NOMO-1 treated with dmso at 0.1 percent for 144 hours (cell line): ENCODE measurements around the gene TCAP.

Experiments used
- DNase-seq: peaks from one replicate; lab custom pipeline; 2025; ENCODE audit not compliant: unreplicated experiment; lab: John Stamatoyannopoulos, UW

The TCAP gene, protein sequence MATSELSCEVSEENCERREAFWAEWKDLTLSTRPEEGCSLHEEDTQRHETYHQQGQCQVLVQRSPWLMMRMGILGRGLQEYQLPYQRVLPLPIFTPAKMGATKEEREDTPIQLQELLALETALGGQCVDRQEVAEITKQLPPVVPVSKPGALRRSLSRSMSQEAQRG

DNA sequence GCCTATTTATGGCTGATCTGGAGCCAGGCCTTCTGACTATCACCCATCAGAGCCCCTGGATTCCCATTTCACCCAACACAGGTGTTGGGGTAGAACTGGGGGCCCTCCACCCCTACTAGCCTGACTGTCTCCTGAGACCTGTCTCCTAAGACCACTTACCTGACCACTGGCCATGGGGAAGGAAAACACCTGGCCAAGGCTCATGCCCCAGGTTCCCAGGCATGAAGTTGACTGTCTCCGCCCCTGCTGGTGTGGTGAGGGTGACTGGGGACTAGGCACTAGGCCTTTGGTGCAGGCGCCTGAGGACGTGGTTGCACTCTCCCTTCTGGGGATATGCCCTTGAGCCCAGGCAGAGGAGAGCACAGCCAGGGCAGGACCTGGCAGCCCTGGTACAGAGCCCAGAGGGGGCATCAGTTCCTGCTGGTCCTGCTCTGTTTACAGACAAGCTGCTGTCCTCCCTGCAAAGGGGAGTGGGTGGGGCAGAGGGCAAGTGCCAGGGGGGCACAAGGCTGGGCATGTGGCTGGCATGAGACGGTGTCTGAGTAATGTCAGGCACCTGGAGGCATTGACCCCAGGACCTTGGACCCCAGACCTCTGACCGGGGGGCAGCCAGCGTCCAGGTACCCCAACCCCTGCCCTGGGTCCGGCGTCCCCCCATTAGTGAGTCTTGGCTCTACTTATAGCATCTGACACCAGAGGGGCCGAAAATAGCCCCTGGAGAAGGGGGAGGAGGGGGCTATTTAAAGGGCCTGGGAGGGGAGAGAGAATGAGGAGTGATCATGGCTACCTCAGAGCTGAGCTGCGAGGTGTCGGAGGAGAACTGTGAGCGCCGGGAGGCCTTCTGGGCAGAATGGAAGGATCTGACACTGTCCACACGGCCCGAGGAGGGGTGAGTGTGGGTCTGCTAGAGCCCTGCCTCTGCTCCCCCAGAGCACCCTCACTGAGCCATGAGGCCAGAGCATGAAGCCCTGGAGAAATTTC lies at the start of gene TCAP:
TCAP (plus strand) TSS at position 769 of the 981 bp plus-strand sequence; CDS start at position 780, 11 bp downstream.
- no peak for DNase-seq

DNA sequence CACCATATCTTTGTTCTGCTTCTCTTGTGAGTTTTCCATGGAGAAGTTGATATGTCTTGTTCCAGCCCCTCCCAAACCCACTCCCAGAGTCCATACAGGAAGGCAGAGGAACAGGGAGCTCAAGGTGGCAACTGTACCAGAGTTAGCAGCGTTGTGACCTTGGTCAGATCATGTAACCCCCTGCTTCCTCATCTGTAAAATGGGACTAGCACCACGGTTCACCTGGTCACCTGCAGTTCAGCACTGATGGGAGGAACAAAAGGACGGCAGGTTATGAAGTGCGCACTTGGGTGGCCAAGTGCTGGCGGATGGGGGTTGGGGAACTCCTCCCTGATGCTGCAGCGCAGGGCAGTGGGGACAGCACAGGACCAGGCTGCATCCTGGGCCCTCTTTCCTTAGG lies 49.7 kb upstream of the TCAP start:
- no peak for DNase-seq

DNA sequence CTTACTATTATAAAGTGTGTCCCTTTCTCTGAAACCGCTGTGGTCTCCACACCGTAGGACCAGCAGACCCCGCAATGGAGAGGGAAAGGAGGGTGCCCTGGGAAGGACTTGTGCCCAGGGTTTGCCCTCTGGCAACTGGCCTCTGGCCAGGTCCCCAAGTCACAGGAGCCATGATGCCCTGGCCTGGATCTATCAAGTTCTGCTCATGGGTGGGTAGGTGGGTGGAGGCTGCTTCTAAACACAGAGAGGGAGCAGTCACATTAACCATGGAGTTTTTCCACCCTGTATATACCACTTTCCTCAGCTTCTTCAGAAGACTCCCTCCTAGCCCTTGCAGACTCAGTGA lies 48.1 kb upstream of the TCAP start:
- no peak for DNase-seq

DNA sequence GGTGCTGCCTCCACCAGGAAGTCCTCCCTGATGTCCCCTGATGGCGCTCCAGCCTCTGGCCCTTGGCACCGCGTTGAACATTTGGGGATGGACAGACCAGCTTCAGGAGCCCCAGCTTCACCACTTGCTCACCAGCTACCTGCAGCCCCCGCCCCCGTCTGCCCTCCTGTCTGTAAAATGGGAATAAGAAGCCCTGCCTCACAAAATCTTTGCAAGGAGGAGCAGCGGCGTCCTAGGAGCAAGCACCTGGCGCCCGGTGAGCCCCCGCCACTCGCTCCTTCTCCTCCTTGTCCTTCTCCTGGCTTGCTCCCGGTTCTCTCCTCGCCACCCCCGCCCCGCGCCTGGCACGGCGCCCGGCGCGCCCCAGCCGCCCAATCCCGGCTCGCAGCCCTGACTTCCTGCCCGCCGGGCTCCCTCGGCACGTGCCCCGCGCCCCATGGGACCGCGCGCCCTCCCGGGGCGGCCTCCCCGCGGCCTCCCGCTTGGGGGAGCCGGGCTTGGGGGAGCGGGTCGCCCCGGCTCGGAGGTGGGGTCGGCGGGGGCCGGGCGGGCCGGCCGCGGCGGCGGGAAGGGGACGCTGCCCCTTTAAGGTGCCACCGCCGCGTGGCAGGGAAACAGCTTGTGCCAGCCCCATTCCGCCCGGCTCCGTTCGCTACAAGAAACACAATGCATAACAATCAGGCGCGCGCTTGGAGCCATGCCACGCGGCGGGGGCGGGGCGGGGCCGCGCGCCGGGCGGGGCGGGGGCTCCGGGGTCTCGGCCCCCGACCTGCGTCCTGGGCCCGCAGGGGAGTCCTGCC lies 47.5 kb upstream of the TCAP start:
- peak; percentile 14 for DNase-seq

DNA sequence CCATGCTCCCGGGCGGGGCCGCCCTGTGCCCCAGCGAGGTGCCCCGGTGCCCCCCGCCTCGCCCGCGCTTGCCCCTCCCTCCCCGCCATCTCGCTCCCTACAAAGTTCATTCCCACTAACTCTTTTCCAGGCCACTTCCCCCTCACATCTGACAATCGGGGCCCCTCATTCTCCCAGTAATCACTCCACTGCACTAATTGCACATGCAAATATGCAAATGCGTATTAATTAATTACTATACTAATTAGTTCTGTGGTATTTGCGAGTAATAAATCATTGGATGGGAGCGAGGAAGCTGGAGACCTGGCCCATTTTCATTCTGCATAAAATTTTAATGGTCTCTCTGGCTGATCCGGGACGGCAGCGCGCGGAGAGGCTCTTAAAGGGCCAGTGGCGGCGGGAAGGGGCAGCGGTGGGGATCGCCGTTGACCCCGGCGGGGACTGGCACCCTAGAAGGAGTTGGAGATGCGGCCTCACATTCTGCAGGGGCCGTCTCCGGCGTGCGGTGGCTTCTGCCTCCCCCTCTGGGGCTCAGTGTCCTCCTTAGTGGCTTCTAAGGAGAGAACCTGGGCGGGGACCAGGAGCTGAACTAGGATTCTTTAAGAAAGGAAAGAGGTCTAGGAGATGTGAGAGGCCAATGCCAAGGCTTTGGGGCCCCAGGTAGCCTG lies 46.8 kb upstream of the TCAP start:
- DNase-seq, result no peak

DNA sequence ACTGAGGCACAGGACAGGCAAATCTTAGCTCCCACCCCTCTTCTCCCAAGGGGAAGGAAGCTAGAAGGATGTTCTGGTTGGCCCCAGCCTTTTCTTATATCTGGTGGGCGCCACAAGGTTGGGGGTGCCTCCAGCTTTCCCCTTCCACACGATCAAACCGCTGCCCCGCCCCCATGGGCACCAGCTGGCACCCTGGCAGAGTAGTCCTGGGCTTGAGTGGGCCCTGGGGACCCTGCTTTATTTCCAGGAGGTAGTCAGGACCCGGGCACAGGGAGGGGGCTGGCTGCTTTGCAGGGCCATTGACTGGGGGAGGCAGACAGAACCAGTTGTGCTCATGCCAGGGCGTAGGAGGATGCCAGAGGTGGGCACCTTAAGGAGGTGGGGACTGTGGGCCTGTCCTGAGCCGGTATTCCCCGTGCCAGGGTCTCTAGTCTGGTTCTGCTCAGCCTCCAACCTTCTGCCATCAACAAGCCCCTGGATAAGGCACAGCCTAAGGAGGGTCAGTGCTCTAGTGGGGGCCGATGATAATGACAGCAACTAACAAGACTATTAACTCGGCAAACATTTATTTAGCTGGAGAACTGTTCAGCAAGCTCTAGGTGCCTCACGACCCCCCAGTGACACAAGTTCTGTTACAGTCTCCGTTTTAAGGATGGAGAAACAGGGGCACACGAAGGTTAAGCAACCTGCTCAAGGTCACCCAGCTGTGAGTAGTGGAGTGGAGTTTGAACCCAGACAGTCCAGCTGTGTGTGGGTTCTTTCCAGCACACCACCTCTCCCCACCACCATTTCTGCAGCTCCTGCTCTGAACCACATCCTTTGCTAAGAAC lies 46.0 kb upstream of the TCAP start:
- DNase-seq, result no peak

DNA sequence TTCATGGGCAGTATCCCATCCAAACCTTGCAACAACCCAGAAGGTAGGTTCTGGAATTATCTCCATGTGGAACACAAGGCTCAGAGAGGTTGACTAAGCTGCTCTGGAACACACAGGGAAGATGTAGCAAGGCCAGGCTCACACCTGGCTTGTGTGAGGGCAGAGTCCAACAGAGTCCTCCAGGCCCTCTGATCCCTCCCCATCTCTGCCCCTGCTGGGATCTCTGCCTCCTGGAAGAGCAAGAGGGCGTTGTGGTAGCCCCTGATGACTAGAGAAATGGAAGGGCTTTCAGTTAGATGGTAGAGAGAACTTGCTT lies 45.4 kb upstream of the TCAP start:
- DNase-seq, result no peak

DNA sequence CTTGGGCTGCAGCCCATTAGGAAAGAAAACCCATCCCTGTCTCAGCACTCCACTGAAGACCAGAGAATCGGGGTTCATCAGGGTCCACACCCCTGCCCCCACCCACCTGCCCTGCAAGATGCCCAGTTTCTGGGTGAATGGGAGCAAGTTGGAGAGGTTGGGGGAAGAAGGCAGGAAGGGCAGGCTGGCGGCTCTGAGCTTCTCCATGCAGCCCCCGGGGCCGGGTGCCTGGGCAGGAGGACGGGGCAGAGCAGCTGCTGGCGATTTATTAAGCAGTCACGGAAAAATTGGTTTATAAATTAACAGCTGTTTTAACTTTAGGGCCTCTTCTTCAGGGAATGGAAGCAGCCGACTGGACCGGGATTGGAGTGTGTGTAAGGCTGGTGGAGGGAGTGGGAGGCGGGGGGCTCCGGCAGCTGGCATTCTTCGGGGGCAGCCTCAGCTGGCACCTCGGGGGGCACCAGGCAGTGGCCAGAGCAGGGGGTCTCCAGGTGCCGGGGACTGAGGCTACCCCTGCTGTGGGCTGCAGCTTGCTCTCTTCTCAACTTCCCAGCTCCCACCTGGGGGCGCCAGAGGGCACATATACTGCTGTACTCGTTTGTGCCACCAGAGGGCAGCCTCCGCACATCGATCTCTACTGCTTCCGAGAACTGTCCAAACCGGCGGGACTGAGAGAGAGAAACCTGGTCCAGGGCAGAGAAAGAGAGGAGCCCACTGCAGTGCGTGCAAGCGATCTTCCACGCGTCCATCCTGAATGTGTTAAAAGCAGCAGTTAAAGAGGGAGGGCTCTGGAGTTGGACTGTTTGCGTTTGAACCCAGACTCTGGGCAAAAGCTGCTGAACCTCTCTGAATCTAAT lies 43.4 kb upstream of the TCAP start:
- peak; percentile 40 for DNase-seq

DNA sequence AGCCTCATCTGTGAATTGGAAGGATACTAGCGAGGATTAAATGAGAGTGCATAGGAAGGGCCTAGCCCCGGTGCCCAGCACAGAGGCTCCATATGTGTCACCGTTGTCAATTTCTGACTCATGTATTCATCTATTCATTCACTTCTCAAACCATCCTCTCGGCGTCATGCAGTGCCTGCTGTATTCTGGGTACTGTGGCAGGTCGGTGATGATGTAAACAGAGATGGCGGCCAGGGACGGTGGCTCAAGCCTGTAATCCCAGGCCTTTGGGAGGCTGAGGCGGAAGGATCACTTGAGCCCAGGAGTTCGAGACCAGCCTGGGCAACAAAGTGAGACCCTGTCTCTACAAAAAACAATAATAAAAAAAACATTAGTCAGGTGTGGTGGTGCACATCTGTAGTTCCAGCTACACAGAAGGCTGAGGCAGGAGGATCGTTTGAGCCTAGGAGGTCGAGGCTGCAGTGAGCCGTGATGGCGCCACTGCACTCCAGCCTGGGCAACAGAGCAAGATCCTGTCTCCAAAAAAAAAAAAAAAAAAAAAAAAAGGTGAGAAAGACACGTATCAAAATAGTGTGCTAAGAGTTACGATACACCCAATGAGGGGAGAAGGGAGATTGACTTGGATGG lies 42.7 kb upstream of the TCAP start:
- no peak for DNase-seq

DNA sequence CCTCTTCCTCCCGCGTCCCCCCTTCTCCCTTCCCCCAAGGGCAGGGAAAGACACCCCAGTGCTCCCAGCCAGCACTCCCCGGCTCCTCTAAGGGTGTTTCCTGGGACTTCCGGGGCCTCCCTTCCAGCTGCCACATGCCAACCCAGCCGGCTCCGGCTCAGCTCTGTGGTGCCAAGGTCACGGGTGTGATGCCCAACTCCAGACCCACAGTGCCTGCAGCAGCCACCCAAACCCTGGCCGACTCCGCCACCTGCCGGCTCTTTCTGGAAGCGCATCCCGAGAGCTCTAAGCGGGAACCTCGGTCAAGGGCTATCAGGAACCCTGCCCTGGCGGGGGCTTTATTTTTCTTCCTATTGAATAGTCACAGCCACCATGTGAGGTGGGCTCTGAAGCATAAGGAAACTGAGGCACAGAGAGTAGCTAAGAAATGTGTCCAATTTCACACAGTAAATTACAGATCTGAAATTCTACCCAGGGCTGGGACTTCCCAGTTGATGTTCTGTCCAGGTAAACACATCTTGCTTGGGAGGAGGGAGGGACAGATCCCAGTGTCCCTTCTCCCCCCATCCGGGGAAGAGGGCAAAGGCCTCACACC lies 41.7 kb upstream of the TCAP start:
- DNase-seq, result peak; percentile 60

DNA sequence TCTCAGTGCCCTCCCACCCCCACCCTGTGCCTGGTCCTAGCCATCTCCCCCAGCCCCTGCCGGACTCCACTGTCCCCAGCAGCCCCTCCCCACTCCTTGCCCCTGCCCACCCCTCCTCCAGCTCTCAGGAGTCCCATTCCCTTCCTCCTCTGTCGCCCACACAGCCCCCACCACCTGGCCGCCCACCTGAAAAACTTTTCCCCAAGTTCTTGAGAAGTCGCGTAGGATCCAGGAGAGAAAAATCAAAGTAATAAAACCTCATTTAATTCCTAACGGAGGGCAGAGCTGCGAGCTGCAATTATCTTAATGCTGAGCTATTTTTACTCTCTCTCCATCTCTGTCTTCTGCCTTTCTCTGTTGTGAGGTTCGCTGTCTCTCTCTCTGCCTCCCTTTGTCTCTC lies 40.8 kb upstream of the TCAP start:
- no peak for DNase-seq

DNA sequence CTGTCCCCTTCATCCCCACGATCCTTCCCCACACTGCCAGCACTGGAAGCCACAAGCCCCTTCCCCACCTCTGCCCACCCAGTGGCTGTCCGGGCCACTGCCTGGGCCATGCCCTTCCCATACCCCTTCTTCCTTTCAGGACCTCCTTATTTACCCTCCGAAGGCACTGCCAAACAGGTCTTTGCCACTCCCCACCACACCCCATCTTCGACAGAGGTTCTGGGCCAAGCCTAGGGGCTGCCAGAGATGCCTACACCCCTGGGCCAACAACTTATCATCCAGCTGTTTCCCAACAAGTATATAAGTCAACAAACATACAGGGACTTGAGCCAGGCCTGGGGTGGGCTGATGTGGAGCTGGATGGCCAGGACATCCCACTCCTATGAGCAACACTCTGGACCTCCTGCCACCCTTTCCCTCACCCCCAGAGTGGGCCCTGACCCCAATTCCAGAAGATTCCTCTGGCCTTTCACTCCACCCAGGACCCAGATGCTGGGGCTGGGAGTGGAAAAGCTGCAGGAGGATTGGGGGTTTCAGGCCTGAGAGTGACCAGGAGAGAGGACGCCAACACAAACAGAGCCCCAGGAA lies 39.9 kb upstream of the TCAP start:
- DNase-seq, result no peak

DNA sequence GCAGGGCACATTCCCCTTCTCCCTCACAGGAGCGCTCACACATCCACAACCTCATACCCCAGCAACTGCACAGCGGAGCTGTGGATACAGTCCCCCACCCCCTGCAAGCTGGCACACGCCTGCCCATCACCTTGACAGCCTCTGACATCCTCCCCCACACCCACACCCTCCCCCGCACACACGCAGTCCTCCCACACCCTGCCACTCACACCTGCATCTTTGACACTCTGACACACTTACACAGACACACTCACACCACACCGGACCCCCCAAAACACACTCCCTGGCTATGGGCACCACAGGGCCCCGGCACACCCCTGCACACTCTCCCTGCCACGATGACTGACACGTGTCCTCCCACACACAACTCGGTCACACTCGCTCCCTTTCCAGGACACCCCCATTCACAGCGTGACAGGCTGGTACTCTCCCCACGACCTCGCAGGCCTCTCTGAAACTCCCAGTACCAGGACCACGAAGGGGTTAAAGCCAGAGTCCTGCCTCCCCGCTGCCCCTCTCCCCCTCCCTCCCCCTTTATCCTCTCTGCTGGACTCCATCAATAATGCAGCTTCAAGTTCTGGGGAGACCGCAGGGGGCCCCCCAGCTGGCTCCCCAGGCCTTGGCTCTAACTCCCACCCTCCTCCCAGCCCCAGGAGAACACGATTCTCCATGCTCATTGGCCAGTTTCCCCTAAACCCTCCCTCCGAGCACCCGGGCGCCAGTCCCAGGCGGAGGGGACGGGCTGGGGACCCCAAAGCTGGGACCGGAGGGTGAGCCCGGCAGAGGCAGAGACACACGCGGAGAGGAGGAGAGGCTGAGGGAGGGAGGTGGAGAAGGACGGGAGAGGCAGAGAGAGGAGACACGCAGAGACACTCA lies 38.7 kb upstream of the TCAP start, which contains the start of gene PPP1R1B:
PPP1R1B (plus strand) TSS at position 782 of the 876 bp plus-strand sequence. CDS start 441 bp downstream, outside the sequence.
- DNase-seq, result no peak

DNA sequence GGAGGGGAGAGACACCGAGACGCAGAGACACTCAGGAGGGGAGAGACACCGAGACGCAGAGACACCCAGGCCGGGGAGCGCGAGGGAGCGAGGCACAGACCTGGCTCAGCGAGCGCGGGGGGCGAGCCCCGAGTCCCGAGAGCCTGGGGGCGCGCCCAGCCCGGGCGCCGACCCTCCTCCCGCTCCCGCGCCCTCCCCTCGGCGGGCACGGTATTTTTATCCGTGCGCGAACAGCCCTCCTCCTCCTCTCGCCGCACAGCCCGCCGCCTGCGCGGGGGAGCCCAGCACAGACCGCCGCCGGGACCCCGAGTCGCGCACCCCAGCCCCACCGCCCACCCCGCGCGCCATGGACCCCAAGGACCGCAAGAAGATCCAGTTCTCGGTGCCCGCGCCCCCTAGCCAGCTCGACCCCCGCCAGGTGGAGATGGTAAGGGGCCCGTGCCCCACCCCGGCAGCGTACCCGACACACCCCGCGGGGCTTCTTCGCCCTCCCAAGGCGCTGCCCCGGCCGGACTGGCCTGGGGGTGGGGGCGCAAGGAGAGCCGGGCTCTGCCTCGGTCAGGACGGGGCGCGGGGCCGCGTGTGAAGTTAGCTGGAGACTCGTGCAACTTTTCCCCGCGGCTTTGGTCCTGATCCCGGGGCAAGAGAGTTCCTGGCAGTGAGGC lies 38.0 kb upstream of the TCAP start:
- DNase-seq, result no peak

DNA sequence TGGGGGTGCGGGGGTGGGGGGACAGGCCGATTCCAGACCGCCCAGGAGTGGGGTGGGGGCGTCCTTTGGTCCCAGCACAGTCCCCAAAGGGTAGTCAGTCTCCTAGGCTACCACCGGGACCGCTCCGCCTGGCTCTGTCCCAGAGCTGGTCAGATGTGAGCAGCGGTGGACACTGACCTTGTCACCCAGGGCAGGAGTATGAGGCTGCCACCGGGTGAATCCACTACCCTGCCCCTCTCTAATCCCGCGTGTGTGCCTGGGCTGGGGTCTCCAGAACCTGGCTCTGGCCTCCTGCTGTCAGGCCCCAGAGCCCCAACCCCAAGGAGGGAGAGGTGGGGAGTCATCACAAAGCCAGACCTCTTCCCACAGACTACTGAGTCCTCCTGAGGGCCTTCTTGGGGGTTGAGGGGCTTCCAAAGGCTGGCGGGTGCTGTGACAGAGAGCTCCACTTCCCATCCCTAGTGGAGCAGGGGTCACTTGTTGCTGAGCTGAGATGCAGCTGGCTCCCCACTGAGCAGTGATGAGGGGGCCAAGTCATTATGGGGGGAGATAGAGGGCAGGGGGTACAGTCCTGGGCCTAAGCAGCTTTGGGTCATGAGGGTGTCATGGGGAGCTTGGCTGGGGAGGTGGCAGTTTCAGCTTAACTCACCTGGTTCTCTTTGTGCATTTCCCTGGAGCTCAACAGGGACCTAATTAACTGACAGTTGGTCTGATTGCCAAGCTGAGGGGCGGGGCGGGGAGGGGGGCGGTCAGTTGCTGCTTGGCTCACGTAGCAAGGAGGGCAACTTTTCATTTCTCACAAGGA lies 37.2 kb upstream of the TCAP start:
- DNase-seq, result no peak
